NCI-H82 treated with DMSO at 0.1 percent for 48 hours (cell line): ENCODE results near the gene ADORA2B.
"Not testable (repeated sequence)": the region's sequence is repeated elsewhere in the genome, so short reads cannot be mapped to it uniquely, and the experiment has no call there.

Experiments used
- DNase-seq: peaks from one replicate; lab custom pipeline; 2025; ENCODE audit not compliant: unreplicated experiment; lab: John Stamatoyannopoulos, UW

ADORA2B gene

DNA sequence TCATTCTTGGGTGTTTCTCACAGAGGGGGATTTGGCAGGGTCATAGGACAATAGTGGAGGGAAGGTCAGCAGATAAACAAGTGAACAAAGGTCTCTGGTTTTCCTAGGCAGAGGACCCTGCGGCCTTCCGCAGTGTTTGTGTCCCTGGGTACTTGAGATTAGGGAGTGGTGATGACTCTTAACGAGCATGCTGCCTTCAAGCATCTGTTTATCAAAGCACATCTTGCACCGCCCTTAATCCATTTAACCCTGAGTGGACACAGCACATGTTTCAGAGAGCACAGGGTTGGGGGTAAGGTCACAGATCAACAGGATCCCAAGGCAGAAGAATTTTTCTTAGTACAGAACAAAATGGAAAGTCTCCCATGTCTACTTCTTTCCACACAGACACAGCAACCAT lies 34.1 kb downstream of the ADORA2B start:
- DNase-seq, result not testable (repeated sequence)

- DNase-seq, result no peak
Measured at GRCh38 chr17:15981208-15981607, 36.3 kb downstream of the ADORA2B start.

GRCh38 chr17:15981646-15982580 lies 37.0 kb downstream of the ADORA2B start:
- DNase-seq, result no peak

- DNase-seq, result no peak
Measured at GRCh38 chr17:15996322-15996721, 51.4 kb downstream of the ADORA2B start.

DNA sequence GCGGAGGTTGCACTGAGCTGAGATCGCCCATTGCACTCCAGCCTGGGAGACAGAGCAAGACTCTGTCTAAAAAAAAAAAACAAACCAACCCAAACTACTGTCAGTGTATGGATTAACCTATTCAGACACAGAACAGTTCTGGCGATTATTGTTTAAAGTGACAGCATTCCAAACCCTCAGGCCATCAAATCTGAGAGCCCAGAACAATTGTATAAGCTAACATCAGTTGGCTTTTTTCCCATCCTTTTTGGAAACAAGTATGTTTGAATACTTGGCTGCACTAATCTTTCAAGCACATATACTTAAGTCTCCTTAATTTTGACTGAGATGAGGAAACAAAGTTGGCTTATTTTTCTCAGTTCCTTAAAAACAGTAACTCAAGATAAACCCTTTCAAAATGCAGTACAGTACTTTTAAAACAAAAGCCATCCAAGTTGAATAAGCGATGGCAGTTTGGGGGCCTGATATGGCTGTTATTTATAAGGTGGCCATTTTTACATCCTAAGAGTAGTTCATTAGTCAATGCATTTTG lies 53.2 kb downstream of the ADORA2B start:
- no peak for DNase-seq

DNA sequence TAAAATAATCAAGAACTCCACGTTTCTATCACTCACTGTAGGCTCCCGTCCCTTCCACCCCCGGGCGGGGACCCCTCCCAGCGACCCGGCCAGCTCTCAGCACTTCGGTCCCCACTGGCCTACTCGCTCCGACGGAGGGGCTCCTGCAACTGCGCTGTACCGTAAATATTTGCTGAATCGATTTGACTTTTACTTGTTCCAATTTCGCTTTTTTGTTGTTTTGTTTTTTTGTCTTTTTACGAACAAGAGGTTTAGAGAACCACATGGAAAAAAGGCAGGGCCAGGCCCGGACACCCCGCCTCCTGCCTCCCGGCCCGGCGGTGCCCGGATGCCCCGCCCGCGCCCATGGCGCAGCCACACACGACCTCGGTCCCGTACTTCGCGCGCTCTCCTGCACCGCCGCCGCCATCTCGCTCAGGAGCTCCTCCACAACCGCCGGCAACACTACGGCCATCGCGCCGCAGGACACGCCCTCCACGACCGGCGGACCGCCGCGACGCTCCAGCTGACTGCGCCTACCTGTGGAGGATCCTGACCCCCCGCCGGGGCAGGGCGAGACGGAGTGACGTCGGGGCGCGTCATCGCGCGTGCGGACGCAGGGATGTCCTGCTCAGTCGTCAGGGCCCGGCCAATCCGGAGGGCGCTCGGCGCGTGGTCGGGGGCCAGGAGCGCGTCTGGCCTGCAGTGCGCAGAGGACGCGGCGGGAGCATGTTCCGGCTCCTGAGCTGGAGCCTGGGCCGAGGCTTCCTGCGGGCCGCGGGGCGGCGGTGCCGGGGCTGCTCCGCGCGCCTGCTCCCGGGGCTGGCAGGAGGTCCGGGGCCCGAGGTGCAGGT lies 54.4 kb downstream of the ADORA2B start, which contains the start of the genes TTC19 and ZSWIM7:
TSS of gene TTC19 (plus strand) at position 684 of the 833 bp plus-strand sequence. CDS start at position 709, 25 bp downstream.
TSS of gene ZSWIM7 (minus strand) at position 564 of the 833 bp plus-strand sequence. CDS start at position 454, 110 bp downstream.
- DNase-seq, result peak; percentile 86

DNA sequence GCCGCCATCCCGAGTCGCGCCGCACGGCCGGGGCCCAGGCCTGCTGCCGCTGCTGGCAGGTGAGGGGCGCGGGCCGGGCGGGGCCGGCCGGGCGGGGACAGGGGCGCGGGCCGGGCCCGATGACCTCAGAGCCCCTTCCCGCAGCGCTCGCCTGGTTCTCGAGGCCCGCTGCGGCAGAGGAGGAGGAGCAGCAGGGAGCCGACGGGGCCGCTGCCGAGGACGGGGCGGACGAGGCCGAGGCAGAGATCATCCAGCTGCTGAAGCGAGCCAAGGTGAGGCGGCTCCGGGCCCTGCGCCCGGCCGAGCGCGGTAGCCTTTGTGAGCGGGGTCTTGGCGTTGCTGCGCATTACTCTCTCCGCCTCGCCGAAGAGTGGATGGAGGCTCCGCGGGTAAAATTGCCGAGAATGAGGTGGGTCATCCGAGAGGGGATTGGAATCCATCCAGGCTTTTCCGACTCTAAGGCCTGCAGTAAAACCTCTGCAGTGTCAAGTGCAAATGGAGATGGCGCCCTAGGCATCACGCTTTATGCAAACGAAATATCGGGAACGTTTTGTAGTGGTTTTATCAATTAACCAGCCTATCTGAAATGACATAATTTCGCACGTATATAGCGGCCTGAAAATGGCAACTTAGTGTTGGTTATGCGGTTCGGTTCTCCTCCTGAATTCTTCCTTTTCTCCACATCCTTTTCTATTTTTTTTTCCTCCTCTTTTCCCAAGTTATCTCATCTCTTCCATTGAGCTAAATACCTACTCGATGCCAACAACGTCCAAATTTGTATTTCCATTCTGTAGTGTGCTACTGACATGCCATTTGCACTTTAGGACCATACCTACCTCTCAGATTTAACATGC lies 55.3 kb downstream of the ADORA2B start:
- DNase-seq, result no peak

DNA sequence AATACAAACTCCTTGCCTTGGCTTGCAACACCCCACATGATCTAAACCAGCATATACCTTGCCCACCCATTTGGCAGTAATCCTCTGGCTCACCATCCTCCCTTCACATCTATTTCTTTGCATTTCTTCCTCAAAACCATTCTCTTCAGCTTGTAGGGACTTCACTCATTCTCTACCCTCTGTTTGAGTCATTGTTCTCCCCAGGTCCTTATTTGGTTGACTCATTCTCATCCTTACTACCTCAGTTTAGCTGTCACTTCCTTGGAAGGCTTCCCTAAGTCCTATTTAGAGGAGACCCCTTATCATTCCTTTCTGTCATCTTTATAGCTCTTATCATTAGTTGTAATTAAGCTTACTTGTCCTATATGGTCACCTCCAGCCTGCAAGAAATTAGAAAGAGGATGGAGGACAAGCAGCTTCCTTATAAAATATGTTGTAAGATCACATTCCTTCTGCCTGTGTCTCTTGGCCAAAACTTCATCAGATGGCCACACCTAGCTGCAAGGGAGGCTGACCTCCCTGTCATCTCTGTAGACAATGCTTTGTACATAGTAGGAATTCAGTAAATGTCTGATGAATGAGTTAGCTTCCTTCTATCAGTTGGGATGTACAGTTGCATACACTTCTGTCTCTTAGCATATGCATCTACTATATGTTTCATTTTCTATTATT lies 56.4 kb downstream of the ADORA2B start:
- DNase-seq, result no peak

GRCh38 chr17:16002708-16003260 lies 57.9 kb downstream of the ADORA2B start:
- no peak for DNase-seq

DNA sequence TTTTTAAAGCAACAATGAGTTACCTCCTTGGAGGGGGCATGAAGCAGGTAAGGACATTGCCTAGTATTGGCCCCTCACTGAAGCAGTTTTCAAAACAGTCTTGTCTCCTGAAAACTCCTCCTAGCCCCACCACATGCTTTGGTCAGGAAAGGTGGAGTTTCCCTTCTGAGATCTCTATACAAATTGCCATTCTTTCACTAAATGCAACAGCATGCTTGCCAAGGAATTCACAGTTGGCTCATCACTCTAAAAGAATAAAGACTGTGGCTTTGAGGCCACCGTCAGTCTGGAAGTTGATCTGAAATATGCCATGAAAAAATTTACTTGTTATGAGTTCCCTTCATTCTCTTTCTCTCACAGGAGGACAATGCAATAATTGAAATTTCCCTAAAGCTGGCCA lies 58.9 kb downstream of the ADORA2B start:
- DNase-seq, result no peak

DNA sequence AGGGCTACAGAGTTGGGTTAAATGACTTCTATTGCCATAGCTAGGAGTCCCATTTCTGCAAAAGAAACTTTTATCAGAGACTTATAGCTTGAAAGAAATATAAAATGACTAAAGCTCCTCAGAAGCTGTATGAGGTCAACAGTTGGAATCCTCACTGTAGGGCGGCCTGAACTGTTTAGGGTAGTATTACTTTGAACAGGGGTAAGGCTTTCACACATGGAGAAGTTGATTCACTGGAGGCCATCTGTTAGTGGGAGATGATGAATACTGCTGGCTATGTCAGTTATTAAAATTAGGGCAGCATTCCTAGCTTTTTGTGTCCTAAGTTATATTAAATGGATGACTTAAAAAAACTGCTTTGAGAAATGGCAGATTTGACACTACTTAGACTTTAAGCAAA lies 60.7 kb downstream of the ADORA2B start:
- DNase-seq, result no peak

DNA sequence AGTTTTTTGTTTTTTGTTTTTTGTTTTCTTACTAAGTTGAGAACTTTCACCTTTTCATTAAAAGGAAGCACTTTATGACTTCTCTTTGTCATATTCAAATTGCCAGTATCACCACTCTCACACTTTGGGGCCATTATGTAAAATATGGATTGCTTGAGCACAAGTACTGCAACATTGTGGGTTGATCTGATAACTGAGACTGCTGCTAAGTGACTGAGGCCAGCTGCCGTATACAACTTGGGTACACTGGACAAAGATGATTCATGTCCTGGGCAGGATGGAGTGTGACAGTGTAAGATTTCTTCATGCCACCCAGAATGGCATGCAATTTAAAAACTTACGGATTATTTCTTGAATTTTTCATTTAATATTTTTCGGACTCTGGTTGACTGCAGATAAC lies 62.5 kb downstream of the ADORA2B start:
- DNase-seq, result no peak

- DNase-seq, result no peak
Measured at GRCh38 chr17:16013943-16014407, 69.0 kb downstream of the ADORA2B start.

DNA sequence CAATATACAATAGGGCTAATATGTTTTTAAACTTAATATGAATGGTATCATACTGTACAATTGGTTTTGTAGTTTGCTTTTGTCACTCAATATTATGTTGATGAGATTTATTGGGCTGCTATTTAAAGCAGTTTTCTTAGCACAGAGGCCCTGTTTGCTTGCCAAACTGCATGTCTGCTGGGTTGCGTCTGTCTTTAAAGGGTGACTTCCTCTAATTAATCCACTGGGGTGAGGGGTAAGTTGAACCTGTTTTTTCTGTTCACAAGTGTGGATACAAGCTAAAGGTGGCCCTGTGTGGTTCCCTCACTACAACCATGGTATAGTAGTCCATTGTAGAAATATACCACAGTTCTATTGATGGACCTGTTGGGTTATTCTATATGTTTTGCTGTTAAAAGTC lies 74.4 kb downstream of the ADORA2B start:
- DNase-seq, result no peak

- no peak for DNase-seq
Measured at GRCh38 chr17:16023881-16024280, 79.0 kb downstream of the ADORA2B start.

DNA sequence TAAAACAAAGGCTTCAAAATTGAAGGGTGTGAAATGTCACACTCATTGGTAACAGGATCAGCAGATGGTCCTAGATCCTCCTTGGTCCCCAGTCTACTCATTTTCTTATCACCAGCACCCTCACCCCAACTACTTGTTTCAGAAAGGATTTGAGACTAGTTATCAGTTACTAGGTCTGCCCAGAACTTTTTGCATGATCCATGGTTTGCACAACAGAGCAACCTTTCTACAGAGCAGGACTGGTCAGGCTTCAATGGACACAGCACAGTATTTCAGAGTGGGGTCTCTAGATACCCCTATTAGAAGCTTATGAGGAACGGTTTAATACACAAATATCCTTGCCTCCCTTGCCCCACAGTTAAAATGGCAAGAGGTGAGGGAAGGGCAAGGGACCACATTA lies 80.3 kb downstream of the ADORA2B start:
- no peak for DNase-seq
